SH-SY5Y (cell line): ENCODE results near the gene USP44.

Source experiments
- GATA2 ChIP-seq: IDR thresholded peaks from 2 replicates; pipeline ENCODE4 v1.6.1; 2011; ENCODE audit warnings: mild to moderate bottlenecking, low read depth, low read length
- GATA3 ChIP-seq: IDR thresholded peaks from 2 replicates; pipeline ENCODE4 v1.6.1; 2011; ENCODE audit warnings: low read depth, mild to moderate bottlenecking, low read length, moderate library complexity

DNA sequence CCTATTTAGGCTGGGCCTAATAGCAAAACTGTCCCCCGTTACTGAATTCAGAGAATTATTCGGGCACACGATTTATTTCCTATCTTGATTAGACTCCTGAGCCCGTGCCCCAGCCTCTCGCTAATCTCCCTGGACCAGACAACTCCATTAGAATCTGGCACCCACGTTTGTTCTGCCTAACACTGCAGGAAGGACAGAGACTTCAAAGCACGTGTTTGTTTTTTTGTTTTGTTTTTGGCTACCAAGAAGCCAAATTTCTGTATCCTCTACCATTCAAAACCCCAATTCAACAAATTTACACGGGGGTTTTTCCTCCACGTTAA, 4.8 kb downstream of the USP44 start:
- TF ChIP-seq GATA3 (no peak), GATA2 (no peak)
